Gastrocnemius medialis (tissue), 4 donors: Measurements from ENCODE around the gene DMAP1.

Experiments used
- POLR2A ChIP-seq, 2 donors: fragments of 450-650 bp; IDR thresholded peaks; one replicate each; pipeline ENCODE4 v1.6.1; 2017; ENCODE audit warnings: antibody characterized with exemption in 2 of 2, mild to moderate bottlenecking in 2 of 2, moderate library complexity in 2 of 2
- TF ChIP-seq, protein P1 (sequence below), 5 experiments: fragments of 450-650 bp in 3 of 5; fragments of 200-600 bp in 2 of 5; sonication (generic) in 2 of 5; IDR thresholded peaks in 4 of 5; conservative IDR thresholded peaks in 1 of 5; 1 replicate in 4 of 5; 2 replicates in 1 of 5; pipeline ENCODE4 v1.5.1; 2016 to 2019; ENCODE audit warnings: antibody characterized with exemption in 5 of 5, mild to moderate bottlenecking in 3 of 5, moderate library complexity in 3 of 5

GRCh38 chr1:44268054-44268453 lies 54.8 kb downstream of the DMAP1 start:
- TF ChIP-seq, protein P1, sequence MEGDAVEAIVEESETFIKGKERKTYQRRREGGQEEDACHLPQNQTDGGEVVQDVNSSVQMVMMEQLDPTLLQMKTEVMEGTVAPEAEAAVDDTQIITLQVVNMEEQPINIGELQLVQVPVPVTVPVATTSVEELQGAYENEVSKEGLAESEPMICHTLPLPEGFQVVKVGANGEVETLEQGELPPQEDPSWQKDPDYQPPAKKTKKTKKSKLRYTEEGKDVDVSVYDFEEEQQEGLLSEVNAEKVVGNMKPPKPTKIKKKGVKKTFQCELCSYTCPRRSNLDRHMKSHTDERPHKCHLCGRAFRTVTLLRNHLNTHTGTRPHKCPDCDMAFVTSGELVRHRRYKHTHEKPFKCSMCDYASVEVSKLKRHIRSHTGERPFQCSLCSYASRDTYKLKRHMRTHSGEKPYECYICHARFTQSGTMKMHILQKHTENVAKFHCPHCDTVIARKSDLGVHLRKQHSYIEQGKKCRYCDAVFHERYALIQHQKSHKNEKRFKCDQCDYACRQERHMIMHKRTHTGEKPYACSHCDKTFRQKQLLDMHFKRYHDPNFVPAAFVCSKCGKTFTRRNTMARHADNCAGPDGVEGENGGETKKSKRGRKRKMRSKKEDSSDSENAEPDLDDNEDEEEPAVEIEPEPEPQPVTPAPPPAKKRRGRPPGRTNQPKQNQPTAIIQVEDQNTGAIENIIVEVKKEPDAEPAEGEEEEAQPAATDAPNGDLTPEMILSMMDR (IDR thresholded peaks at IDR 0.05 in 4 of 5, conservative IDR thresholded peaks at IDR 0.05 in 1 of 5) = no peak
- no peak for TF ChIP-seq POLR2A (IDR thresholded peaks at IDR 0.05)
